GM19025 (cell line): Measurements from ENCODE around the gene SH2D7.
"Not testable (repeated sequence)": the region's sequence is repeated elsewhere in the genome, so short reads cannot be mapped to it uniquely, and the experiment has no call there.

Experiments used
- ATAC-seq: cut with Tn5 transposase; IDR thresholded peaks from one replicate; pipeline ENCODE4 v1.9.1; 2021; ENCODE audit warnings: mild to moderate bottlenecking, low read depth, moderate library complexity; ENCODE audit not compliant: unreplicated experiment

The SH2D7 gene

GRCh38 chr15:78130466-78131294, 38.3 kb downstream of the SH2D7 start:
- peak; percentile 48 for ATAC-seq

- peak; percentile 86 for ATAC-seq
Measured at GRCh38 chr15:78131295-78132061, 39.1 kb downstream of the SH2D7 start, which contains the start of gene CIB2. TSS of gene CIB2 (minus strand) at chr15:78131445. CDS start at chr15:78131215, 230 bp downstream.

GRCh38 chr15:78133801-78134200, 41.4 kb downstream of the SH2D7 start:
- ATAC-seq: no peak

DNA sequence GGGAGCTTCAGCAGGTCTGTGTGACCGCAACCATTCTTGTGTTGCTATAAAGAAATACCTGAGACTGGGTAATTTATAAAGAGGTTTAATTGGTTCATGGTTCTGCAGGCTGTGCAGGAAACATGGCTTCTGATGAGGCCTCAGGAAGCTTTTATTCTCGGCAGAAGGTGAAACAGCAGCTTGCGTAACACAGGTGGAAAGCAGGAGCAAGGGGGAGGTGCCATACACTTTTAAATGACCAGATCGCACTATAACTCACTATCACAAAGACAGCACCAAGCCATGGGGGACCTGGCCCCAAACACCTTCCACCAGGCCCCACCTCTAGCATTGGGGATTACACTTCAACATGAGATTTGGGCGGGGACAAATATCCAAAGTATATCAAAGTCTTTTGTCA, 47.2 kb downstream of the SH2D7 start:
- no peak for ATAC-seq

GRCh38 chr15:78140292-78140691, 47.9 kb downstream of the SH2D7 start:
- ATAC-seq: no peak

GRCh38 chr15:78142332-78142731, 50.0 kb downstream of the SH2D7 start:
- no peak for ATAC-seq

GRCh38 chr15:78146425-78147154, 54.2 kb downstream of the SH2D7 start:
- ATAC-seq: no peak

GRCh38 chr15:78147566-78147965, 55.2 kb downstream of the SH2D7 start:
- ATAC-seq: no peak

GRCh38 chr15:78148392-78149067, 56.2 kb downstream of the SH2D7 start:
- ATAC-seq: no peak

GRCh38 chr15:78149068-78149804, 56.9 kb downstream of the SH2D7 start, which contains the start of gene IDH3A:
TSS of gene IDH3A (plus strand) at chr15:78149362. CDS start at chr15:78149404, 42 bp downstream.
- peak; percentile 79 for ATAC-seq

DNA sequence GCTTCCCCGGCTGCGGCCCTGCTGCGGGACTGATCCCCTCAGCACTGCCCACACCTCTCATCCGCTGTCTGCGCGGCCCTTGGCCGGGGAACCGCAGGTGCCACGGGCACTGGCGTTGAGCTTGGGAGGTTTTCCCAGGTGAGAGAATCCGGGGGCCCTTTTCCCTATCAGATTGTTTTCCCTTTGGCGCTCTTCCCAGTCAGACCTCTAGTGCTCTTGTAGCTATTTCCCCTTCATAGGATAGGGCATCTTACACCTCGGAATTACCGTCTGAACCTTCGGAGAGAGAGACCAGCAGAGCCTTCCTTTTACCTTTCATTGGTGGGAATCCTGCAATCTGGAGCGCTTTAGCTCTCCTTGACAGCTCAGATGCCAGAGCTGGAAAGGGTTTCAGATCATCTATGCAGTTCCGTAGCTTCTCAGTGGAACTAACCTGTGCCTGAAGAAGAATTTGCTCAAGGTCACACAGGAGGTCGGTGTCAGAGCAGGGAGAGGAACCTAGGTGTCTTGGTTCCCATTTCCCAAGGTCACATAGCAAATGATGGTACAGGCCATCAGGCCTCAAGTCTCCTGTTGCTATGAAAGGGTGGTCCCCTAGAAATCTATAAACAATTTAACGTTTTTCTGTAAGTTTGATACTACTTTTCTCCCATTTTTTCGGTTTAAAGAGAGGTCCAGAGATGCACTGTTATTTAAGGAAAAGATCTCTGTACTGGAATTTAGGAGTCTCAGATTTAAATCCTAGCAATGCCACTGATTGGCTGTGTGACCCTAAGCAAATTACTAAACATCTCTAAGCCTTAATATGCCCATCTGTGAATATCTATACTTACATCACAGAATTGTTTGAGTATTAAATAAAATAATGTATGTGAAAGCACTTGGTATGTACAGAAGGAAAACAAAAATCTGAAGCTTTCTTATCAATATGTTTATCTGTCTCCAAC, 57.7 kb downstream of the SH2D7 start:
- no peak for ATAC-seq

GRCh38 chr15:78151075-78151474, 58.7 kb downstream of the SH2D7 start:
- not testable (repeated sequence) for ATAC-seq
